ENCODE measurements around the gene NPL.

Gene NPL

GRCh38 chr1:182789138-182790076 lies at the start of gene NPL:
Gene NPL, plus strand, starts transcription at chr1:182789773. Its CDS starts 4,599 bp downstream, at chr1:182794372.
- no peaks in the 10 kb centered on the region for H3K36me3 ChIP-seq (ENCODE audit: insufficient read depth, low read length)
- peak within 1 kb of the TSS; percentile 70 for H3K9ac ChIP-seq (ENCODE audit: low read depth, low read length)
- H3K9me3 ChIP-seq (ENCODE audit: control insufficient read depth, insufficient read depth, low read length), result no peaks in the 10 kb centered on the region
- peaks cover 5% of the 10 kb centered on the region; the same call in 1 of the 2 replicates for H3K4me1 ChIP-seq (ENCODE audit: insufficient read depth, low read length)

- Histone ChIP-seq H3K9me3 (ENCODE audit: control insufficient read depth, insufficient read depth, low read length) (no peaks in the 10 kb centered on the region), H3K4me1 (ENCODE audit: insufficient read depth, low read length) (no peaks in the 10 kb centered on the region), H3K9ac (ENCODE audit: low read depth, low read length) (no peak overlapping the region), H3K36me3 (ENCODE audit: insufficient read depth, low read length) (no peaks in the 10 kb centered on the region)
These were observed 49.5 kb upstream of the NPL start for GRCh38 chr1:182740120-182740519.

GRCh38 chr1:182742780-182743179 lies 46.8 kb upstream of the NPL start:
- no peak overlapping the region for H3K9ac ChIP-seq (ENCODE audit: low read depth, low read length)
- no peaks in the 10 kb centered on the region for H3K4me1 ChIP-seq (ENCODE audit: insufficient read depth, low read length)
- no peaks in the 10 kb centered on the region for H3K36me3 ChIP-seq (ENCODE audit: insufficient read depth, low read length)
- no peaks in the 10 kb centered on the region for H3K9me3 ChIP-seq (ENCODE audit: control insufficient read depth, insufficient read depth, low read length)

GRCh38 chr1:182752077-182752988 lies 37.2 kb upstream of the NPL start:
- no peaks in the 10 kb centered on the region for H3K36me3 ChIP-seq (ENCODE audit: insufficient read depth, low read length)
- H3K4me1 ChIP-seq (ENCODE audit: insufficient read depth, low read length), result no peaks in the 10 kb centered on the region
- no peaks in the 10 kb centered on the region for H3K9me3 ChIP-seq (ENCODE audit: control insufficient read depth, insufficient read depth, low read length)
- no peak overlapping the region for H3K9ac ChIP-seq (ENCODE audit: low read depth, low read length)

- Histone ChIP-seq H3K9me3 (ENCODE audit: control insufficient read depth, insufficient read depth, low read length) (no peaks in the 10 kb centered on the region), H3K36me3 (ENCODE audit: insufficient read depth, low read length) (no peaks in the 10 kb centered on the region), H3K9ac (ENCODE audit: low read depth, low read length) (no peak overlapping the region), H3K4me1 (ENCODE audit: insufficient read depth, low read length) (no peaks in the 10 kb centered on the region)
These were observed 35.5 kb upstream of the NPL start for GRCh38 chr1:182754087-182754486.

GRCh38 chr1:182754543-182755314 lies 34.8 kb upstream of the NPL start:
- Histone ChIP-seq H3K4me1 (ENCODE audit: insufficient read depth, low read length) (no peaks in the 10 kb centered on the region), H3K36me3 (ENCODE audit: insufficient read depth, low read length) (no peaks in the 10 kb centered on the region), H3K9ac (ENCODE audit: low read depth, low read length) (no peak overlapping the region), H3K9me3 (ENCODE audit: control insufficient read depth, insufficient read depth, low read length) (no peaks in the 10 kb centered on the region)

GRCh38 chr1:182755632-182756031 lies 33.9 kb upstream of the NPL start:
- H3K4me1 ChIP-seq (ENCODE audit: insufficient read depth, low read length), result no peaks in the 10 kb centered on the region
- no peak overlapping the region for H3K9ac ChIP-seq (ENCODE audit: low read depth, low read length)
- H3K36me3 ChIP-seq (ENCODE audit: insufficient read depth, low read length), result no peaks in the 10 kb centered on the region
- H3K9me3 ChIP-seq (ENCODE audit: control insufficient read depth, insufficient read depth, low read length), result no peaks in the 10 kb centered on the region

GRCh38 chr1:182756423-182756822 lies 33.1 kb upstream of the NPL start:
- H3K9ac ChIP-seq (ENCODE audit: low read depth, low read length), result no peak overlapping the region

GRCh38 chr1:182761396-182762395 lies 27.9 kb upstream of the NPL start:
- Histone ChIP-seq H3K9me3 (ENCODE audit: control insufficient read depth, insufficient read depth, low read length) (peaks cover 13% of the 10 kb centered on the region), H3K36me3 (ENCODE audit: insufficient read depth, low read length) (no peaks in the 10 kb centered on the region), H3K4me1 (ENCODE audit: insufficient read depth, low read length) (no peaks in the 10 kb centered on the region; the same call in 1 of the 2 replicates), H3K9ac (ENCODE audit: low read depth, low read length) (no peak overlapping the region)

More at GRCh38 chr1:182756423-182756822, 33.1 kb upstream of the NPL start:
- no peaks in the 10 kb centered on the region for H3K36me3 ChIP-seq (ENCODE audit: insufficient read depth, low read length)
- no peaks in the 10 kb centered on the region for H3K4me1 ChIP-seq (ENCODE audit: insufficient read depth, low read length)
- H3K9me3 ChIP-seq (ENCODE audit: control insufficient read depth, insufficient read depth, low read length), result peaks cover 7% of the 10 kb centered on the region

- H3K36me3 ChIP-seq (ENCODE audit: insufficient read depth, low read length), result no peaks in the 10 kb centered on the region
- H3K9ac ChIP-seq (ENCODE audit: low read depth, low read length), result no peak overlapping the region
- H3K9me3 ChIP-seq (ENCODE audit: control insufficient read depth, insufficient read depth, low read length), result peaks cover 13% of the 10 kb centered on the region
- no peaks in the 10 kb centered on the region; the same call in 1 of the 2 replicates for H3K4me1 ChIP-seq (ENCODE audit: insufficient read depth, low read length)
These were observed 27.0 kb upstream of the NPL start for GRCh38 chr1:182762536-182762935.

- no peaks in the 10 kb centered on the region for H3K36me3 ChIP-seq (ENCODE audit: insufficient read depth, low read length)
- peaks cover 13% of the 10 kb centered on the region for H3K9me3 ChIP-seq (ENCODE audit: control insufficient read depth, insufficient read depth, low read length)
- no peak overlapping the region for H3K9ac ChIP-seq (ENCODE audit: low read depth, low read length)
- H3K4me1 ChIP-seq (ENCODE audit: insufficient read depth, low read length), result no peaks in the 10 kb centered on the region; the same call in 1 of the 2 replicates
These were observed 25.4 kb upstream of the NPL start for GRCh38 chr1:182764029-182764727.

- no peaks in the 10 kb centered on the region for H3K36me3 ChIP-seq (ENCODE audit: insufficient read depth, low read length)
- H3K9ac ChIP-seq (ENCODE audit: low read depth, low read length), result no peak overlapping the region
- H3K4me1 ChIP-seq (ENCODE audit: insufficient read depth, low read length), result no peaks in the 10 kb centered on the region; the same call in 1 of the 2 replicates
- peaks cover 13% of the 10 kb centered on the region for H3K9me3 ChIP-seq (ENCODE audit: control insufficient read depth, insufficient read depth, low read length)
These were observed 24.2 kb upstream of the NPL start for GRCh38 chr1:182765391-182765790.

Data from ES-I3 (cell line).